MM.1S (cell line): ENCODE measurements around the gene NTN5.

ENCODE experiments used
- EZH2 ChIP-seq: fragments of 300-600 bp; sonication (generic); optimal IDR thresholded peaks from 2 replicates; pipeline ENCODE3; 2017; ENCODE audit warnings: low read depth, mild to moderate bottlenecking, antibody characterized with exemption, low read length, mixed read lengths
- TF ChIP-seq, protein P1 (sequence below): fragments of 300-600 bp; sonication (generic); IDR thresholded peaks from 2 replicates; pipeline ENCODE4 v1.5.1; 2016; ENCODE audit warnings: antibody characterized with exemption, low read length, mixed read lengths

DNA sequence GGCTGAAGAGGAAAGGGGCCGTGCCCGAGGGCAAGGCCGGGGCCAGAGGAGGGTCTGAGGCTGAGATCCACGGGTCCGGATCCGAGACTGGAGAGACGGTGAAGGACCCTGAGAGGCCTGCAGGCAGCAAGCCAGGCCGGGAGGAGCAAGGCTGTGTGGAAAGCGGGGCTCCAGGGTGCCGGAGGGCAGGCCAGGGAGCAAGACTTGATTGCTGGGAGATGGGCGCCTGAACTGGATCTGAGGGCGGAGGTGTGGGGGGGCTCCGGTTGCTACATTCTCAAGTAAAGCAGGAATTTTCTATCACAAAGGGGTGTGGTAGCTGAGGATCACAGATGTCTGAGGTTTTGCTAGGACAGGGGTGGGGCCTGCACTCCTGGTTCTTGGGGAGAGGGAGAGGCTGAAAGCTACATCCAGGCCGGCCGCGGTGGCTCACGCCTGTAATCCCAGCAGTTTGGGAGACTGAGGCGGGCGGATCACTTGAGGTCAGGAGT lies 42.9 kb upstream of the NTN5 start:
- TF ChIP-seq, protein P1, sequence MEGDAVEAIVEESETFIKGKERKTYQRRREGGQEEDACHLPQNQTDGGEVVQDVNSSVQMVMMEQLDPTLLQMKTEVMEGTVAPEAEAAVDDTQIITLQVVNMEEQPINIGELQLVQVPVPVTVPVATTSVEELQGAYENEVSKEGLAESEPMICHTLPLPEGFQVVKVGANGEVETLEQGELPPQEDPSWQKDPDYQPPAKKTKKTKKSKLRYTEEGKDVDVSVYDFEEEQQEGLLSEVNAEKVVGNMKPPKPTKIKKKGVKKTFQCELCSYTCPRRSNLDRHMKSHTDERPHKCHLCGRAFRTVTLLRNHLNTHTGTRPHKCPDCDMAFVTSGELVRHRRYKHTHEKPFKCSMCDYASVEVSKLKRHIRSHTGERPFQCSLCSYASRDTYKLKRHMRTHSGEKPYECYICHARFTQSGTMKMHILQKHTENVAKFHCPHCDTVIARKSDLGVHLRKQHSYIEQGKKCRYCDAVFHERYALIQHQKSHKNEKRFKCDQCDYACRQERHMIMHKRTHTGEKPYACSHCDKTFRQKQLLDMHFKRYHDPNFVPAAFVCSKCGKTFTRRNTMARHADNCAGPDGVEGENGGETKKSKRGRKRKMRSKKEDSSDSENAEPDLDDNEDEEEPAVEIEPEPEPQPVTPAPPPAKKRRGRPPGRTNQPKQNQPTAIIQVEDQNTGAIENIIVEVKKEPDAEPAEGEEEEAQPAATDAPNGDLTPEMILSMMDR, result no peak
- TF ChIP-seq EZH2, result no peak
